GM12878 (cell line): ENCODE data around the gene PRDM1. TPM values are rescaled to one million over a fixed set of nuclear protein-coding genes. Genes with fewer than 3 reads are reported as not detected.

Experiments used
- CEBPB ChIP-seq, 2 experiments: fragments of 150-350 bp in 1 of 2; IDR thresholded peaks; 2 replicates each; pipeline ENCODE4 v1.6.1; 2012 to 2014; ENCODE audit warnings: low read depth in 2 of 2, low read length in 2 of 2, borderline replicate concordance in 1 of 2, inconsistent platforms in 1 of 2
- EED ChIP-seq: sonication (generic); IDR thresholded peaks from 2 replicates; pipeline ENCODE4 v1.6.1; 2016; ENCODE audit warnings: antibody characterized with exemption, low read depth
- EP300 ChIP-seq, 2 experiments: fragments of 150-350 bp in 1 of 2; IDR thresholded peaks; 2 replicates each; pipeline ENCODE4 v1.6.1; 2011 to 2012; ENCODE audit warnings: low read depth in 2 of 2, low read length in 2 of 2, borderline replicate concordance in 1 of 2, improper control_type of control experiment in 1 of 2, inconsistent platforms in 1 of 2; ENCODE audit not compliant: control insufficient read depth in 1 of 2
- EZH2 ChIP-seq: IDR thresholded peaks from 2 replicates; pipeline ENCODE4 v1.6.1; 2012; ENCODE audit warnings: low read depth, mild to moderate bottlenecking, control low read depth, inconsistent platforms, low read length, borderline replicate concordance; ENCODE audit not compliant: control insufficient read depth
- GATAD2B ChIP-seq: fragments of 450-650 bp; conservative IDR thresholded peaks from 2 replicates; pipeline ENCODE4 v1.6.1; 2017; ENCODE audit warnings: low read depth, mild to moderate bottlenecking, moderate library complexity
- HCFC1 ChIP-seq: fragments of 150-350 bp; IDR thresholded peaks from 2 replicates; pipeline ENCODE4 v1.6.1; 2014; ENCODE audit warnings: low read length
- HDAC2 ChIP-seq: fragments of 200-600 bp; sonication (generic); IDR thresholded peaks from 2 replicates; pipeline ENCODE4 v1.6.1; 2017
- MEF2A ChIP-seq: IDR thresholded peaks from 2 replicates; pipeline ENCODE4 v1.6.1; 2011; ENCODE audit warnings: low read depth, mild to moderate bottlenecking, low read length, moderate library complexity; ENCODE audit not compliant: insufficient read depth
- MTA3 ChIP-seq: IDR thresholded peaks from 2 replicates; pipeline ENCODE4 v1.6.1; 2012; ENCODE audit warnings: low read length, inconsistent platforms, borderline replicate concordance
- NFIC ChIP-seq: IDR thresholded peaks from 2 replicates; pipeline ENCODE4 v1.6.1; 2012; ENCODE audit warnings: low read depth, mild to moderate bottlenecking, inconsistent platforms, low read length, moderate library complexity
- REST ChIP-seq: IDR thresholded peaks from 2 replicates; pipeline ENCODE4 v1.6.1; 2012; ENCODE audit warnings: mild to moderate bottlenecking, low read depth, low read length
- SIX5 ChIP-seq: IDR thresholded peaks from 2 replicates; pipeline ENCODE4 v1.6.1; 2011; ENCODE audit warnings: mild to moderate bottlenecking, low read depth, low read length, moderate library complexity; ENCODE audit not compliant: severe bottlenecking
- SMAD5 ChIP-seq: IDR thresholded peaks from 2 replicates; pipeline ENCODE4 v1.6.1; 2016; ENCODE audit warnings: antibody characterized with exemption, low read depth
- SREBF1 ChIP-seq: IDR thresholded peaks from 2 replicates; pipeline ENCODE4 v1.6.1; 2012; ENCODE audit warnings: mild to moderate bottlenecking, low read length
- SREBF2 ChIP-seq: IDR thresholded peaks from 2 replicates; pipeline ENCODE4 v1.6.1; 2012; ENCODE audit warnings: mild to moderate bottlenecking, low read length
- WRNIP1 ChIP-seq: IDR thresholded peaks from 2 replicates; pipeline ENCODE4 v1.6.1; 2011; ENCODE audit warnings: low read depth, low read length, improper control_type of control experiment, borderline replicate concordance
- ZNF274 ChIP-seq: IDR thresholded peaks from one replicate; pipeline ENCODE4 v1.8.0; 2011; ENCODE audit not compliant: insufficient read length, insufficient read depth
- ZNF622 ChIP-seq: fragments of 450-650 bp; IDR thresholded peaks from 2 replicates; pipeline ENCODE4 v1.6.1; 2017; ENCODE audit warnings: mild to moderate bottlenecking, inconsistent platforms
- polyA plus RNA-seq, 11 experiments: library from polyadenylated mRNA; depleted of rRNA in 4 of 11; unstranded in 6 of 11; stranded (reverse) in 5 of 11; fragments of >200 nt; fragmentation: Nextera tagmentation in 4 of 11; fragmentation: Illumina TruSeq in 1 of 11; extraction: Ambion mirVana in 4 of 11; extraction: Trizol in 1 of 11; gene quantifications; 1 replicate in 1 of 11; 2 replicates in 10 of 11; pipeline versions ENCODE4 v1.2.1 to v1.2.3, GENCODE V29; 2011 to 2016; ENCODE audit warnings: inconsistent platforms in 2 of 11, missing spikeins in 2 of 11, low read depth in 1 of 11
- total RNA-seq, 4 experiments: library from RNA; depleted of rRNA in 3 of 4; stranded (reverse); fragments of >200 nt in 3 of 4; fragmentation: Illumina TruSeq in 1 of 4; extraction: Trizol in 1 of 4; gene quantifications; 2 replicates each; pipeline versions ENCODE4 v1.2.1 to v1.2.3, GENCODE V29; 2013 to 2021
- TF ChIP-seq, protein P1 (sequence below): fragments of 150-350 bp; IDR thresholded peaks from 2 replicates; pipeline ENCODE4 v1.6.1; 2016; ENCODE audit warnings: low read depth, low read length
- TF ChIP-seq, protein P2 (sequence below): IDR thresholded peaks from 2 replicates; pipeline ENCODE4 v1.6.1; 2011; ENCODE audit warnings: borderline replicate concordance, low read depth, mild to moderate bottlenecking, moderate library complexity, mixed read lengths, low read length; ENCODE audit not compliant: insufficient read depth; ENCODE audit errors: extremely low read length
- TF ChIP-seq, protein P3 (sequence below): fragments of 450-650 bp; IDR thresholded peaks from 2 replicates; pipeline ENCODE4 v1.6.1; 2016; ENCODE audit warnings: mild to moderate bottlenecking
- TF ChIP-seq, protein P4 (sequence below): IDR thresholded peaks from 2 replicates; pipeline ENCODE4 v1.6.1; 2011; ENCODE audit warnings: low read depth, mild to moderate bottlenecking, low read length, moderate library complexity, borderline replicate concordance; ENCODE audit errors: extremely low read depth

Gene PRDM1
- total and polyA plus RNA-seq, 10 of the 15 experiments (the other 5 are each of a cell fraction or from before 2014, with no cell fraction given), result 1.9 to 15.8 (median 4.1) TPM

DNA sequence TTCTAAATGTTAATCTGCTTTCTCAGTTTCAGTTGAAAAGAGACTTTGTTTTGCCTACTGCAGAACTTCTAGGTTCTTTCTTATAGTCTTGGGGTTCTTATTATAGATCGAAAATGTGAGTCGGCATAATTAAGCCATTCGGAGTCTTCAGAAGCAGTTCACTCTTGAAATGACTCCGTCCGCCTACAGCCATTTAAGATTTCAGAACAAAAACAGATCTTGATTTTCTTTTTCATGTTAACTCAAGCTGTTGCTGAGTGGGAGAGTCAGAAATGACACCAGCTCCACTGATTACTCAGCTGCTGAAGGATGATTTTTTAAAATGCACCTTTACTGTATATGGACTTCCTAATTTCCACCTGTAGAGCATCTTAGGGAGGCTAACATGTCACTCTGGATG lies 15.9 kb downstream of the PRDM1 start (continued):
- TF ChIP-seq, protein P1, sequence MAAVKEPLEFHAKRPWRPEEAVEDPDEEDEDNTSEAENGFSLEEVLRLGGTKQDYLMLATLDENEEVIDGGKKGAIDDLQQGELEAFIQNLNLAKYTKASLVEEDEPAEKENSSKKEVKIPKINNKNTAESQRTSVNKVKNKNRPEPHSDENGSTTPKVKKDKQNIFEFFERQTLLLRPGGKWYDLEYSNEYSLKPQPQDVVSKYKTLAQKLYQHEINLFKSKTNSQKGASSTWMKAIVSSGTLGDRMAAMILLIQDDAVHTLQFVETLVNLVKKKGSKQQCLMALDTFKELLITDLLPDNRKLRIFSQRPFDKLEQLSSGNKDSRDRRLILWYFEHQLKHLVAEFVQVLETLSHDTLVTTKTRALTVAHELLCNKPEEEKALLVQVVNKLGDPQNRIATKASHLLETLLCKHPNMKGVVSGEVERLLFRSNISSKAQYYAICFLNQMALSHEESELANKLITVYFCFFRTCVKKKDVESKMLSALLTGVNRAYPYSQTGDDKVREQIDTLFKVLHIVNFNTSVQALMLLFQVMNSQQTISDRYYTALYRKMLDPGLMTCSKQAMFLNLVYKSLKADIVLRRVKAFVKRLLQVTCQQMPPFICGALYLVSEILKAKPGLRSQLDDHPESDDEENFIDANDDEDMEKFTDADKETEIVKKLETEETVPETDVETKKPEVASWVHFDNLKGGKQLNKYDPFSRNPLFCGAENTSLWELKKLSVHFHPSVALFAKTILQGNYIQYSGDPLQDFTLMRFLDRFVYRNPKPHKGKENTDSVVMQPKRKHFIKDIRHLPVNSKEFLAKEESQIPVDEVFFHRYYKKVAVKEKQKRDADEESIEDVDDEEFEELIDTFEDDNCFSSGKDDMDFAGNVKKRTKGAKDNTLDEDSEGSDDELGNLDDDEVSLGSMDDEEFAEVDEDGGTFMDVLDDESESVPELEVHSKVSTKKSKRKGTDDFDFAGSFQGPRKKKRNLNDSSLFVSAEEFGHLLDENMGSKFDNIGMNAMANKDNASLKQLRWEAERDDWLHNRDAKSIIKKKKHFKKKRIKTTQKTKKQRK, result no peak
- TF ChIP-seq, protein P2, sequence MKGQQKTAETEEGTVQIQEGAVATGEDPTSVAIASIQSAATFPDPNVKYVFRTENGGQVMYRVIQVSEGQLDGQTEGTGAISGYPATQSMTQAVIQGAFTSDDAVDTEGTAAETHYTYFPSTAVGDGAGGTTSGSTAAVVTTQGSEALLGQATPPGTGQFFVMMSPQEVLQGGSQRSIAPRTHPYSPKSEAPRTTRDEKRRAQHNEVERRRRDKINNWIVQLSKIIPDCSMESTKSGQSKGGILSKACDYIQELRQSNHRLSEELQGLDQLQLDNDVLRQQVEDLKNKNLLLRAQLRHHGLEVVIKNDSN, result no peak
- no peak; the same call in 1 of the 2 replicates for TF ChIP-seq GATAD2B
- TF ChIP-seq CEBPB (IDR thresholded peaks at IDR 0.05; ENCODE audit: borderline replicate concordance in 1 of 2, low read depth in 2 of 2, low read length in 2 of 2), result peak in 1 of 2 experiments; percentile 98; a peak in 2 of 4 replicates
- peak; percentile 90 to 93 for TF ChIP-seq EP300 (IDR thresholded peaks at IDR 0.05; ENCODE audit: borderline replicate concordance in 1 of 2, control insufficient read depth in 1 of 2, low read depth in 2 of 2, low read length in 2 of 2)
- peak; percentile 78 for TF ChIP-seq EED
- no peak for TF ChIP-seq SREBF2
- peak; percentile 45; the same call in 1 of the 2 replicates for TF ChIP-seq REST
- peak; percentile 99 for TF ChIP-seq MEF2A
- TF ChIP-seq, protein P3, sequence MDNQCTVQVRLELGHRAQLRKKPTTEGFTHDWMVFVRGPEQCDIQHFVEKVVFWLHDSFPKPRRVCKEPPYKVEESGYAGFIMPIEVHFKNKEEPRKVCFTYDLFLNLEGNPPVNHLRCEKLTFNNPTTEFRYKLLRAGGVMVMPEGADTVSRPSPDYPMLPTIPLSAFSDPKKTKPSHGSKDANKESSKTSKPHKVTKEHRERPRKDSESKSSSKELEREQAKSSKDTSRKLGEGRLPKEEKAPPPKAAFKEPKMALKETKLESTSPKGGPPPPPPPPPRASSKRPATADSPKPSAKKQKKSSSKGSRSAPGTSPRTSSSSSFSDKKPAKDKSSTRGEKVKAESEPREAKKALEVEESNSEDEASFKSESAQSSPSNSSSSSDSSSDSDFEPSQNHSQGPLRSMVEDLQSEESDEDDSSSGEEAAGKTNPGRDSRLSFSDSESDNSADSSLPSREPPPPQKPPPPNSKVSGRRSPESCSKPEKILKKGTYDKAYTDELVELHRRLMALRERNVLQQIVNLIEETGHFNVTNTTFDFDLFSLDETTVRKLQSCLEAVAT, result no peak
- peak; percentile 96; the same call in 1 of the 2 replicates for TF ChIP-seq MTA3
- TF ChIP-seq SREBF1, result peak; percentile 97
- no peak for TF ChIP-seq SMAD5
- no peak for TF ChIP-seq WRNIP1
- TF ChIP-seq, protein P4, sequence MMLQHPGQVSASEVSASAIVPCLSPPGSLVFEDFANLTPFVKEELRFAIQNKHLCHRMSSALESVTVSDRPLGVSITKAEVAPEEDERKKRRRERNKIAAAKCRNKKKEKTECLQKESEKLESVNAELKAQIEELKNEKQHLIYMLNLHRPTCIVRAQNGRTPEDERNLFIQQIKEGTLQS, result no peak
- TF ChIP-seq HDAC2, result no peak
- TF ChIP-seq ZNF274, result no peak
- TF ChIP-seq SIX5, result no peak
- TF ChIP-seq NFIC, result peak; percentile 99
- TF ChIP-seq HCFC1, result no peak
- TF ChIP-seq ZNF622, result no peak
- TF ChIP-seq EZH2, result no peak
